Adrenal gland (tissue), 12 donors: ENCODE results near the gene BCL3. TPM values are rescaled to one million over a fixed set of nuclear protein-coding genes. Genes with fewer than 3 reads are reported as not detected.
A peak's percentile ranks its signal among the peaks of the same experiment; 100 is the strongest.

Experiments used
- DNase-seq, 7 donors: peaks; one replicate each; pipeline ENCODE4 v3.0.0-alpha.2; 2019 to 2020
- H3K27ac ChIP-seq, 5 donors: fragments of 200-600 bp; sonication (generic) in 4 of 5; 1 replicate in 3 of 5; 2 replicates in 2 of 5; pipeline versions ENCODE4 v1.5.1 to v1.8.0; 2016 to 2020; ENCODE audit warnings: mild to moderate bottlenecking in 1 of 5
- H3K27me3 ChIP-seq: fragments of 200-600 bp; 2 replicates; pipeline ENCODE4 v1.8.0; 2021
- H3K36me3 ChIP-seq, 2 donors: fragments of 200-600 bp; replicated peaks in 1 of 2; 1 replicate in 1 of 2; 2 replicates in 1 of 2; pipeline versions ENCODE4 v1.5.1 to v1.8.0; 2018 to 2022
- H3K4me1 ChIP-seq, 2 donors: fragments of 200-600 bp; replicated peaks in 1 of 2; 1 replicate in 1 of 2; 2 replicates in 1 of 2; pipeline versions ENCODE4 v1.5.1 to v1.8.0; 2018 to 2021
- H3K4me3 ChIP-seq, 4 donors: fragments of 200-600 bp; sonication (generic) in 3 of 4; one replicate each; pipeline ENCODE4 v1.5.1; 2016 to 2018
- H3K9me3 ChIP-seq, 3 donors: fragments of 200-600 bp; sonication (generic) in 1 of 3; replicated peaks in 1 of 3; 1 replicate in 2 of 3; 2 replicates in 1 of 3; pipeline versions ENCODE4 v1.5.1 to v1.8.0; 2016 to 2021
- POLR2A ChIP-seq, 2 donors: fragments of 450-650 bp; IDR thresholded peaks; one replicate each; pipeline ENCODE4 v1.6.1; 2017; ENCODE audit warnings: antibody characterized with exemption in 2 of 2, mild to moderate bottlenecking in 2 of 2, moderate library complexity in 1 of 2
- WGBS, 4 donors: extraction: QIAGEN DNeasy Blood & Tissue Kit in 2 of 4; methylation state at CpG; one replicate each; pipeline versions ENCODE4 v1.1.5 to v1.1.7; 2013 to 2017; 5-methylcytosine and 5-hydroxymethylcytosine counted together
- intact Hi-C, 2 donors: fragments of 100-400 bp; cut with DNase I; formaldehyde crosslinking; loops; one replicate each; pipeline versions ENCODE4 v1.14.1 to v1.15.0; 2022 to 2023
- polyA plus RNA-seq, 3 donors: library from polyadenylated mRNA; stranded (reverse); fragments of 200-250 nt in 2 of 3; fragments of 350-450 nt in 1 of 3; fragmentation: Illumina TruSeq in 1 of 3; extraction: RNeasy Lipid Tissue Mini Kit (QIAGEN cat#74804) in 1 of 3; gene quantifications; one replicate each; pipeline ENCODE4 v1.2.3, GENCODE V29; 2013 to 2014
- total RNA-seq, 9 donors: library from RNA; depleted of rRNA in 4 of 9; stranded (reverse); fragments of >200 nt in 4 of 9; fragments of 120-200 nt in 1 of 9; fragmentation: NEBNext Ultra II Directional in 1 of 9; extraction: Animal tissue kit (Norgen Biotek cat#: 25700) in 1 of 9; gene quantifications; one replicate each; pipeline versions ENCODE4 v1.1.0 to v1.2.4, GENCODE V29; 2013 to 2023
- TF ChIP-seq, protein P1 (sequence below), 6 experiments: fragments of 450-650 bp in 4 of 6; fragments of 200-600 bp in 2 of 6; sonication (generic) in 1 of 6; IDR thresholded peaks; 1 replicate in 5 of 6; 2 replicates in 1 of 6; pipeline versions ENCODE4 v1.5.1 to v1.8.0; 2016 to 2021; ENCODE audit warnings: antibody characterized with exemption in 6 of 6, mild to moderate bottlenecking in 2 of 6, moderate library complexity in 1 of 6
- donor health status: healthy with polysubstance abuse.
- donor health status: Bipolar disorder and iron deficiency.
- donor health status: DM: yes; HTN: yes; CAD: no.
- donor health status: DM: no; HTN: no; CAD: no.
- donor health status: DM: no; HTN: no; CAD: no.
- donor health status: DM: yes; HTN: yes; CAD: no.

Gene BCL3
- total and polyA plus RNA-seq, 12 donors, result 1.00 to 120 (median 46.7) TPM

DNA sequence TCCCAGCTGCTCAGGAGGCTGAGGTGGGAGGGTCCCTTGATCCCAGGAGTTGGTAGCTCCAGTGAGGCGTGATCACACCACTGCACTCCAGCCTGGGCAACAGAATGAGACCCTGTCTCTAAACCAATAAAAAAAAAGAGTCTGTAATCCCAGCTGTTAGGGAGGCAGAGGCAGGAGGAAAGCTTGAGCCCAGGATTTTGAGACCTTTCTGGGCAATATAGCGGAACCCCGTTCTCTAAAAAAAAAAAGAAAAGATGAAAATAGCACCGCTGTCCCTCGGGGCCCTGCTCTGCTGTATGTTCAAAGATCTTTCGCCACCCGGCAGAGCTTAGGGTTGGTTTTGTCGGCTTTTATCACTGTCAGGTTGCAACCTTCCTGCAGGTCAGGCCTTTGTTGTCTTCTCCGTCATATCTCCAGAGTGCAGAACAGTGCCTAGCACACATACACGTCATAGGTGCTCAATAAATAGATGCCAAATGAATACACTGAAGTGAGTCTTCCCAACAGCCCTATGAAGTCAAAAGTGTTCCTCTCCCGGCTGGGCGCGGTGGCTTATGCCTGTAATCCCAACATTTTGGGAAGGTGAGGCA is 47.0 kb downstream of the BCL3 start:
- H3K36me3 ChIP-seq, result no peaks in the 10 kb centered on the region
- H3K9me3 ChIP-seq, result no peaks in the 10 kb centered on the region
- H3K27ac ChIP-seq, result no peak overlapping the region
- no peak overlapping the region for H3K4me3 ChIP-seq
- no peaks in the 10 kb centered on the region for H3K27me3 ChIP-seq
- TF ChIP-seq, protein P1, sequence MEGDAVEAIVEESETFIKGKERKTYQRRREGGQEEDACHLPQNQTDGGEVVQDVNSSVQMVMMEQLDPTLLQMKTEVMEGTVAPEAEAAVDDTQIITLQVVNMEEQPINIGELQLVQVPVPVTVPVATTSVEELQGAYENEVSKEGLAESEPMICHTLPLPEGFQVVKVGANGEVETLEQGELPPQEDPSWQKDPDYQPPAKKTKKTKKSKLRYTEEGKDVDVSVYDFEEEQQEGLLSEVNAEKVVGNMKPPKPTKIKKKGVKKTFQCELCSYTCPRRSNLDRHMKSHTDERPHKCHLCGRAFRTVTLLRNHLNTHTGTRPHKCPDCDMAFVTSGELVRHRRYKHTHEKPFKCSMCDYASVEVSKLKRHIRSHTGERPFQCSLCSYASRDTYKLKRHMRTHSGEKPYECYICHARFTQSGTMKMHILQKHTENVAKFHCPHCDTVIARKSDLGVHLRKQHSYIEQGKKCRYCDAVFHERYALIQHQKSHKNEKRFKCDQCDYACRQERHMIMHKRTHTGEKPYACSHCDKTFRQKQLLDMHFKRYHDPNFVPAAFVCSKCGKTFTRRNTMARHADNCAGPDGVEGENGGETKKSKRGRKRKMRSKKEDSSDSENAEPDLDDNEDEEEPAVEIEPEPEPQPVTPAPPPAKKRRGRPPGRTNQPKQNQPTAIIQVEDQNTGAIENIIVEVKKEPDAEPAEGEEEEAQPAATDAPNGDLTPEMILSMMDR (IDR thresholded peaks at IDR 0.05), result no peak
- no peak for TF ChIP-seq POLR2A (IDR thresholded peaks at IDR 0.05)
- DNase-seq, result no peak
- intact Hi-C loops, result no loop called here
- 92 to 93% (median 93%) methylated on average over 13 of the region's 13 CpGs for WGBS, 4 donors
- H3K4me1 ChIP-seq, result no peaks in the 10 kb centered on the region

DNA sequence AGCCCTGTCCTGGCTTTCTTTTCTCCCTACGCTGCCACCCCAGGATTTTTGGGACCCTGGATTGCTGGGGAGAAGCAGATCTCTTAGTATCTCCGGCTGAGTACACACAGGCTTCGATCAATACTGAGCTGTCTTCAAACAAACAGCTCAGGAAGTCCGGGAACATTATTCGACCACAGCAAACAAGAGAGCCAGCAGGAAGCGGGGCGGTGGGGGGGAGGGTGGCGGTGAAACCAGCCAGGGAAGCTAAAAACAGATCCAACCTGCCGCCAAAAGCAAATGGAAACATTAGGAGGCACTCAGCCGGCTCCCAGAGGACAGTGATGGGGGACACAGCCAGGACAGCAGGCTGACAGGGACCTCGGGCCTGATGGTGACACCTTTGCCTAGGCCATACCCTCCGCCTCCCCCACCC is 48.2 kb downstream of the BCL3 start:
- Histone ChIP-seq H3K27ac (peak overlapping the region in 1 of 5 donors; percentile 61), H3K27me3 (no peaks in the 10 kb centered on the region), H3K9me3 (no peaks in the 10 kb centered on the region), H3K4me3 (no peak overlapping the region), H3K4me1 (no peaks in the 10 kb centered on the region), H3K36me3 (no peaks in the 10 kb centered on the region)
- TF ChIP-seq POLR2A (IDR thresholded peaks at IDR 0.05), result no peak
- TF ChIP-seq, protein P1 (IDR thresholded peaks at IDR 0.05), result no peak
- WGBS, 4 donors, result 48 to 59% (median 55%) methylated on average over 12 of the region's 12 CpGs
- intact Hi-C loops, result no loop called here
- peak in 1 of 7 donors; percentile 41 for DNase-seq

DNA sequence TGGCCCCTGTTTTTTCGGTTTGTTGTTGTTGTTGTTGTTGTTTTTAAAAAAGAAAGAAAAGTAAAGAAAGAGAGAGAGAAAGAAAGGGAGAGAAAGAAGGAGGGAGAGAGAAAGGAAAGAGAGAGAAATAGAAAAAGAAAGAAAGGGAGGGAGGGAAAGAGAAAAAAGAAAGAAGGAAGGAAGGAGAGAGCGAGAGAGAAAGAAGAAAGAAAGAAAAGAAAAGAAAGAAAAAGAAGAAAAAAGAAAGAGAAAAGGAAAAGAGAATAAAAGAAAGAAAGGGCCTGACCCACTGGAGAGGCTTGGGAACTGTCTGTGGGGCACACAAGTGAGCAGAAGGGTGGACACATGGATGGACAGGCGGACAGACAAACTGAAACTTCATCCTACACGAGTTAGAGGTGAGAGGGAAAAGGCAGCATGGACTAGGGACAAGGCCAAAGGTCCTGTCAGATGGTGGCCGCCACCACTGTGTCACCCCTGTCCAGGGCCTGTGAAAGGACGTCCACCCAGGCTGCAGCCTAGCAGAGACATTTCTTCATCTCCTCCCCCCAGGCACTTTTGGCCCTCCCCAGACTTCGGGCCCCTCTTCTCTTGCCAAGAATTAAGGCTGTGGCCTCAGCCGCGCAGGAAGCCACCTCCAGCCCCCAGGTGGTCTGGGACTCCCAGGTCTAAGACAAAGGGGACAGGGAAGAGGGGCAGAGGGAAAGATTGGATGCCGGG is 51.3 kb downstream of the BCL3 start:
- Histone ChIP-seq H3K9me3 (no peaks in the 10 kb centered on the region), H3K4me3 (no peak overlapping the region), H3K36me3 (no peaks in the 10 kb centered on the region), H3K27me3 (no peaks in the 10 kb centered on the region), H3K4me1 (no peaks in the 10 kb centered on the region), H3K27ac (no peak overlapping the region)
- TF ChIP-seq POLR2A (IDR thresholded peaks at IDR 0.05), result no peak
- TF ChIP-seq, protein P1 (IDR thresholded peaks at IDR 0.05), result no peak
- intact Hi-C loops, result loop anchor here (2.0 to 5.0 kb wide), 2 partner anchors 43 to 45 kb away; no protein-coding TSS in a partner anchor
- WGBS, 4 donors, result 65 to 76% (median 69%) methylated on average over 6 to 10 of the region's 10 CpGs
- no peak for DNase-seq

DNA sequence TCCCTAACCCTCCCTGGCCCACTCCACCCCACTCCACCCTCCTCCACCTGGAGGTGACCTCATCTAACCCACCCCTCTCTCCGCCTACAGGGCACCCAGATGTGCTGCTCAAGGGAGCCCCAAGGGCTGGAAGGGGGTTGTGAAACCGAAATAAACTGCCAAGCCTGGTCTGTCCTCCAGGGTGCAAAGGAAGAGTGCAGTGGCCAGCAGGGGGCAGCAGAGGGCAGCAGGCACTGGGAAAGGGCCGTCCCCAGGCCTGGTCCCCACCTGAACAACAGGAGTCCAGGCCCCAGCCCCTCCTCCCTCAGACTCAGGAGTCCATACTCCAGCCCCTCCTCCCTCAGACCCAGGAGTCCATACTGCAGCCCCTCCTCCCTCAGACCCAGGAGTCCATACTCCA is 52.0 kb downstream of the BCL3 start:
- 0 to 8% (median 1%) methylated on average over 1 to 3 of the region's 3 CpGs for WGBS, 4 donors
- H3K27me3 ChIP-seq, result no peaks in the 10 kb centered on the region
- H3K27ac ChIP-seq, result no peak overlapping the region
- H3K36me3 ChIP-seq, result no peaks in the 10 kb centered on the region
- intact Hi-C loops, result loop anchor here in 1 of 2 donors (5.0 kb wide), 1 partner anchor 42 kb away; no protein-coding TSS in a partner anchor
- H3K4me1 ChIP-seq, result no peaks in the 10 kb centered on the region
- no peak for TF ChIP-seq POLR2A (IDR thresholded peaks at IDR 0.05)
- TF ChIP-seq, protein P1 (IDR thresholded peaks at IDR 0.05), result peak; percentile 93 to 99 (median 98)
- no peaks in the 10 kb centered on the region for H3K9me3 ChIP-seq
- H3K4me3 ChIP-seq, result no peak overlapping the region
- peak; percentile 87 to 94 (median 89) for DNase-seq
